ENCODE measurements around the gene ARFGAP3.

The ARFGAP3 gene

DNA sequence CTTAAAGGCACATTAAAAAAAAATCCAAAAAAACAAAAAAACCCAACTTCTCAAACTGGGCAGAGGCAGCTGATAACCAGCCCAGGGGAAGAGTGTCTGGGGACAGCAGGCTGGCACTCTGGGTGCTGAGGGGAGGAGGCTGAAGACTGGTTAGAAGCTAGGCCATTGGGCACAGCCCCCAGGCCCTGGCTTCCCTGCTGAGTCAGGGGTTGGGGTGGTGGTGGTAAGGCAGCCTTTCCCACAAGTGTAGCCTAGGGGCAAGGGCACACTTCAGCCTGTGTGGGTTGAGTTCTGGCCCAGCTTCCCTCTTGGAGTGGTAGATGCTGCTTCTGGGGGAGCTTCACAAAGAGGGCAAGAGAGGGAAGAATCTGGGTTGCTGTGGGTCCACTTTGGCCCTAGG lies 16.3 kb upstream of the ARFGAP3 start:
- no peaks in the 10 kb centered on the region for H3K9me3 ChIP-seq (ENCODE audit: low read depth, low read length)
- H3K36me3 ChIP-seq (ENCODE audit: insufficient read depth, low read length) = peaks cover 11% of the 10 kb centered on the region; the same call in 1 of the 2 replicates
- H3K27ac ChIP-seq = no peak overlapping the region
- H3K9ac ChIP-seq (ENCODE audit: insufficient read length) = no peak overlapping the region
- DNase-seq (ENCODE audit: low read depth, low spot score) = no peak
- H3K4me3 ChIP-seq = no peak overlapping the region
- TF ChIP-seq FOXP2 (optimal IDR thresholded peaks at IDR 0.05; ENCODE audit: control extremely low read depth, extremely low read length, insufficient read depth) (no peak), EZH2 (IDR thresholded peaks at IDR 0.05) (no peak), POLR2AphosphoS5 (IDR thresholded peaks at IDR 0.05; ENCODE audit: borderline replicate concordance, low read depth, low read length) (no peak)

DNA sequence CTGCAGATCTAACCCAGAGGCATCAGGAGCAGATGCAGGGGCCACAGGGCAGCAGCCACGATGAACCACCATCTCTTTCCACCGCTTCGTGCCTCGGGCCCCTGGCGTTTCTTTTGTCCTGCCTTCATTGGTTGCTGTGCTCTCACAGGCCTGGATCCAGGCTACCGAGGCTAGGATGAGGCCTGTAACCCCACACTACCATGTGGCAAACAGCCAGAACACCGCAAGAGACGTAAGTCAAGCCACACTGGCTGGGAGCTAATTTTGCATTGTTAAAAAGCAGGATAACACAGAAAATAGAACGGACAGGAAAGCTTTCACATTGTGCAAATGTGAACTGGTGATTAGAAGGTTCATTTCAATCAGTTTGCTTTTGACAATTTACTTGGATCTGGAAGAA lies 15.7 kb upstream of the ARFGAP3 start:
- H3K9me3 ChIP-seq (ENCODE audit: low read depth, low read length) = no peaks in the 10 kb centered on the region
- no peak overlapping the region for H3K9ac ChIP-seq (ENCODE audit: insufficient read length)
- TF ChIP-seq EZH2 (IDR thresholded peaks at IDR 0.05) (no peak), POLR2AphosphoS5 (IDR thresholded peaks at IDR 0.05; ENCODE audit: borderline replicate concordance, low read depth, low read length) (no peak), FOXP2 (optimal IDR thresholded peaks at IDR 0.05; ENCODE audit: control extremely low read depth, extremely low read length, insufficient read depth) (no peak)
- no peak overlapping the region for H3K27ac ChIP-seq
- H3K36me3 ChIP-seq (ENCODE audit: insufficient read depth, low read length) = peaks cover 11% of the 10 kb centered on the region; the same call in 1 of the 2 replicates
- no peak overlapping the region for H3K4me3 ChIP-seq
- DNase-seq (ENCODE audit: low read depth, low spot score) = no peak

DNA sequence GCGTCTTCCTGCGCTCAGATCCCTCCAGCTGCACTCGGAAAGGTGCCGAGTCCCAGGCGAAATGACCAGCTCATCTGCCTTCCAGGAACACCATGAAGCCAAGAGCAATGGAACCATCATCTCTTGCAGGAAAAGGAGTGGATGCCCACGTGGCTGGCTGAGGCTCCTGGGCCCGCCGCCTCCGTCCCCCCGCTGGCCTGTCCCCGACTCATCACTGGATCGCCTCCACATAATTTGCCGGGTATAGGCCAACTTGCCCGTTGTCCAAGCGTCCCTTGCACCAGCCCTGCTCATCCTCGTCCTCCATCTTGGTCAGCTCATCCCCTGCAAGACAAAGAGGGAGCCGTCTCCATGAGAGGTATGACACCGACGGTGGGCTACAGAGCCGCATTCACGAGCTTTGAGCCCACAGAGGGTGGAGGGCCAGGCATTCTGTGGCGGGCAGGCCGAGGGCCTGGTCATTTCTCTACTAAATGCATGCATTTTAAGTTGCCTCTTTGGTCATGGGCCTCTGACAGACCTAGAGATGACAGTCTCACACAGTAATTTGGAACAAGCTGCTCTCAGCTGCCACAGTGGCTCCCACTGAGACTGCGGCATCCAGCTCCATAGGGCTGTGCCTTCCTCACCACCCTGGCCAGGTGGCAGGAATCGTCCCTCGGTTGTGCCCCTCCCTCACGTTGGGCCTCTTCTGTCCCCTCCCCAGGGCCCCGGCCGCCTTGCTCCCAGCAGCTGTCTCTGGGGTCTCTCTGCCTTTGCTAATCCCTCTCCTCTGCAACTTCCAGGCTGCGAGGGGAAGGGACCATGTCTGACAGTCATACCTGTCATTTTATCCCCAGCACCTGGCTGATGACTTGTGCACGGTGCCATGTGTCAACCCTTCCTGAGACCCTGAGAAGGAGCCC lies 14.3 kb upstream of the ARFGAP3 start:
- Histone ChIP-seq H3K4me3 (no peak overlapping the region), H3K27ac (no peak overlapping the region), H3K9ac (ENCODE audit: insufficient read length) (no peak overlapping the region), H3K36me3 (ENCODE audit: insufficient read depth, low read length) (peaks cover 8% of the 10 kb centered on the region; the same call in 1 of the 2 replicates), H3K9me3 (ENCODE audit: low read depth, low read length) (no peaks in the 10 kb centered on the region)
- TF ChIP-seq POLR2AphosphoS5 (IDR thresholded peaks at IDR 0.05; ENCODE audit: borderline replicate concordance, low read depth, low read length) (no peak), EZH2 (IDR thresholded peaks at IDR 0.05) (no peak), FOXP2 (optimal IDR thresholded peaks at IDR 0.05; ENCODE audit: control extremely low read depth, extremely low read length, insufficient read depth) (no peak)
- no peak for DNase-seq (ENCODE audit: low read depth, low spot score)

GRCh38 chr22:42869888-42870480 lies 12.9 kb upstream of the ARFGAP3 start:
- no peak overlapping the region for H3K4me3 ChIP-seq
- no peak for DNase-seq (ENCODE audit: low read depth, low spot score)
- no peak overlapping the region for H3K9ac ChIP-seq (ENCODE audit: insufficient read length)
- H3K27ac ChIP-seq = no peak overlapping the region
- H3K9me3 ChIP-seq (ENCODE audit: low read depth, low read length) = no peaks in the 10 kb centered on the region
- TF ChIP-seq FOXP2 (optimal IDR thresholded peaks at IDR 0.05; ENCODE audit: control extremely low read depth, extremely low read length, insufficient read depth) (no peak), POLR2AphosphoS5 (IDR thresholded peaks at IDR 0.05; ENCODE audit: borderline replicate concordance, low read depth, low read length) (no peak), EZH2 (IDR thresholded peaks at IDR 0.05) (no peak)
- peaks cover 8% of the 10 kb centered on the region; the same call in 1 of the 2 replicates for H3K36me3 ChIP-seq (ENCODE audit: insufficient read depth, low read length)

GRCh38 chr22:42869463-42869862 lies 12.4 kb upstream of the ARFGAP3 start:
- TF ChIP-seq EZH2 (IDR thresholded peaks at IDR 0.05) = no peak
- no peak for TF ChIP-seq FOXP2 (optimal IDR thresholded peaks at IDR 0.05; ENCODE audit: control extremely low read depth, extremely low read length, insufficient read depth)
- no peak for TF ChIP-seq POLR2AphosphoS5 (IDR thresholded peaks at IDR 0.05; ENCODE audit: borderline replicate concordance, low read depth, low read length)
- no peak for DNase-seq (ENCODE audit: low read depth, low spot score)
- no peak overlapping the region for H3K27ac ChIP-seq
- no peak overlapping the region for H3K4me3 ChIP-seq
- H3K9me3 ChIP-seq (ENCODE audit: low read depth, low read length) = no peaks in the 10 kb centered on the region
- H3K36me3 ChIP-seq (ENCODE audit: insufficient read depth, low read length) = peaks cover 8% of the 10 kb centered on the region; the same call in 1 of the 2 replicates
- H3K9ac ChIP-seq (ENCODE audit: insufficient read length) = no peak overlapping the region

- no peak for DNase-seq (ENCODE audit: low read depth, low spot score)
- H3K4me3 ChIP-seq = no peak overlapping the region
- H3K9me3 ChIP-seq (ENCODE audit: low read depth, low read length) = no peaks in the 10 kb centered on the region
- H3K27ac ChIP-seq = no peak overlapping the region
- TF ChIP-seq EZH2 (IDR thresholded peaks at IDR 0.05) (no peak), FOXP2 (optimal IDR thresholded peaks at IDR 0.05; ENCODE audit: control extremely low read depth, extremely low read length, insufficient read depth) (no peak), POLR2AphosphoS5 (IDR thresholded peaks at IDR 0.05; ENCODE audit: borderline replicate concordance, low read depth, low read length) (no peak)
- H3K36me3 ChIP-seq (ENCODE audit: insufficient read depth, low read length) = peaks cover 8% of the 10 kb centered on the region; the same call in 1 of the 2 replicates
- no peak overlapping the region for H3K9ac ChIP-seq (ENCODE audit: insufficient read length)
Observed at GRCh38 chr22:42868751-42869251, 11.7 kb upstream of the ARFGAP3 start.

- H3K36me3 ChIP-seq (ENCODE audit: insufficient read depth, low read length) = no peaks in the 10 kb centered on the region
- no peak overlapping the region for H3K9ac ChIP-seq (ENCODE audit: insufficient read length)
- no peak for DNase-seq (ENCODE audit: low read depth, low spot score)
- TF ChIP-seq FOXP2 (optimal IDR thresholded peaks at IDR 0.05; ENCODE audit: control extremely low read depth, extremely low read length, insufficient read depth) = no peak
- TF ChIP-seq EZH2 (IDR thresholded peaks at IDR 0.05) = no peak
- no peak for TF ChIP-seq POLR2AphosphoS5 (IDR thresholded peaks at IDR 0.05; ENCODE audit: borderline replicate concordance, low read depth, low read length)
- no peak overlapping the region for H3K27ac ChIP-seq
- H3K4me3 ChIP-seq = no peak overlapping the region
- H3K9me3 ChIP-seq (ENCODE audit: low read depth, low read length) = no peaks in the 10 kb centered on the region
Observed at GRCh38 chr22:42866100-42866499, 9.0 kb upstream of the ARFGAP3 start.

- TF ChIP-seq FOXP2 (optimal IDR thresholded peaks at IDR 0.05; ENCODE audit: control extremely low read depth, extremely low read length, insufficient read depth) (no peak), POLR2AphosphoS5 (IDR thresholded peaks at IDR 0.05; ENCODE audit: borderline replicate concordance, low read depth, low read length) (no peak), EZH2 (IDR thresholded peaks at IDR 0.05) (no peak)
- H3K4me3 ChIP-seq = no peak overlapping the region
- no peaks in the 10 kb centered on the region for H3K36me3 ChIP-seq (ENCODE audit: insufficient read depth, low read length)
- no peak for DNase-seq (ENCODE audit: low read depth, low spot score)
- no peak overlapping the region for H3K27ac ChIP-seq
- no peak overlapping the region for H3K9ac ChIP-seq (ENCODE audit: insufficient read length)
- H3K9me3 ChIP-seq (ENCODE audit: low read depth, low read length) = no peaks in the 10 kb centered on the region
Observed at GRCh38 chr22:42865536-42865935, 8.5 kb upstream of the ARFGAP3 start.

All from SK-N-MC (cell line).